Large intestine (tissue), 3 donors: ENCODE results near the gene PJA2. TPM values are rescaled to one million over a fixed set of nuclear protein-coding genes. Genes with fewer than 3 reads are reported as not detected.
"Not testable (repeated sequence)": the region's sequence is repeated elsewhere in the genome, so short reads cannot be mapped to it uniquely, and the experiment has no call there.

Experiments used
- DNase-seq, 2 donors: peaks; one replicate each; pipeline versions ENCODE4 v3.0.0 to v3.0.0-alpha.2; 2013
- H3K27ac ChIP-seq: one replicate; pipeline ENCODE4 v1.5.1; 2013; ENCODE audit warnings: low read length
- H3K27me3 ChIP-seq: 2 replicates; pipeline ENCODE4 v1.6.1; 2013; ENCODE audit warnings: low read length; ENCODE audit not compliant: control insufficient read depth, insufficient read depth
- H3K36me3 ChIP-seq: 2 replicates; pipeline ENCODE4 v1.6.1; 2013; ENCODE audit warnings: low read length; ENCODE audit not compliant: control insufficient read depth, insufficient read depth
- H3K4me1 ChIP-seq: one replicate; pipeline ENCODE4 v1.6.1; 2013; ENCODE audit warnings: low read length; ENCODE audit not compliant: control insufficient read depth, insufficient read depth
- H3K4me3 ChIP-seq: one replicate; pipeline ENCODE4 v1.5.1; 2013; ENCODE audit warnings: low read length
- H3K9me3 ChIP-seq: one replicate; pipeline ENCODE4 v1.6.1; 2013; ENCODE audit warnings: mild to moderate bottlenecking, low read depth, low read length, moderate library complexity; ENCODE audit not compliant: control insufficient read depth
- whole genome bisulfite sequencing: methylation state at CpG from one replicate; pipeline ENCODE4 v1.1.5; 2013; ENCODE audit warnings: low lambda C conversion rate; ENCODE audit not compliant: insufficient coverage; 5-methylcytosine and 5-hydroxymethylcytosine counted together
- polyA plus RNA-seq: library from polyadenylated mRNA; unstranded; fragments of 120-200 nt; gene quantifications from one replicate; pipeline ENCODE4 v1.2.1, GENCODE V29; 2013

PJA2 gene
- polyA plus RNA-seq, 1 donor, result 96.8 TPM

DNA sequence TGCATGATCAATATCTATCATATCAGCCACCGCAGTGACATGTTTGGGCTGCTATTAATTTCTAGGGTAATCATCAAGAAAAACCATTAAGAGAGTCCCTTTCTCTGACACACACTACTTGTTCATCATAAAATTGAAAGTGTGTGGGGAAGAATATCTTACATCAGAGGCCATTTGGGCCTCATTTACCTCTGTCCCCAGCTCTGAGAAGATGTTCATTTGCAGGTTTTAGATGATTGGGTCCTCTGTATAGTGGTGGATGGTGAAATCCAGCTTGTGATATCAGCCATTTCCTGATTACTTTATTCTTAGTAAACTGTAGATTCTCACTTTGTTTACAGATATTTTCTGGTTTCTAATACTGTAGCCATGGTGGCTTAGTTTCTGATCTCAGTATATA lies 29.8 kb upstream of the PJA2 start:
- Histone ChIP-seq H3K36me3 (no peaks in the 10 kb centered on the region), H3K4me3 (no peak overlapping the region), H3K4me1 (no peaks in the 10 kb centered on the region), H3K9me3 (no peaks in the 10 kb centered on the region), H3K27me3 (no peaks in the 10 kb centered on the region), H3K27ac (no peak overlapping the region)
- no CpG with 5 or more reads among the region's 1 CpG for WGBS
- DNase-seq, result no peak

DNA sequence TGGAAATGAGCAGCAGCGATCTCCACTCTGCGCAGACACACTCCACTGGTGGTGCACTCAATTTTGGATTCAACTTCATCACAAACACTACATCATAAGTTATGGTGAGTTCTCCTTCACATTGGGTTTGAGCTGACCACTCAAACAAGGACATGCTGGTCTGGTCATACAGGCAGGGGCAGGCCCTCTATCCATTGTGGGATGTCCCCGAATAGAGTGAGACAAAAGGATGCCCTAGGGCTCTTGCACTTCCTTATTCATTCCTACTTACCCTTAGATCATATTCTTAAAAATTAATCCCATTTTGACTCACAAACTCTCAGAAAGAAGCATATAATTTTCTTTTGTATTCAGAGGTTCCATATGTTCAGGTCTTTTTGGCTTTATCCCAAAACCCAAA lies 16.3 kb upstream of the PJA2 start:
- no CpG with 5 or more reads among the region's 3 CpGs for WGBS
- Histone ChIP-seq H3K36me3 (no peaks in the 10 kb centered on the region), H3K27me3 (no peaks in the 10 kb centered on the region), H3K27ac (no peak overlapping the region), H3K4me1 (no peaks in the 10 kb centered on the region), H3K4me3 (no peak overlapping the region), H3K9me3 (no peaks in the 10 kb centered on the region)
- no peak for DNase-seq

DNA sequence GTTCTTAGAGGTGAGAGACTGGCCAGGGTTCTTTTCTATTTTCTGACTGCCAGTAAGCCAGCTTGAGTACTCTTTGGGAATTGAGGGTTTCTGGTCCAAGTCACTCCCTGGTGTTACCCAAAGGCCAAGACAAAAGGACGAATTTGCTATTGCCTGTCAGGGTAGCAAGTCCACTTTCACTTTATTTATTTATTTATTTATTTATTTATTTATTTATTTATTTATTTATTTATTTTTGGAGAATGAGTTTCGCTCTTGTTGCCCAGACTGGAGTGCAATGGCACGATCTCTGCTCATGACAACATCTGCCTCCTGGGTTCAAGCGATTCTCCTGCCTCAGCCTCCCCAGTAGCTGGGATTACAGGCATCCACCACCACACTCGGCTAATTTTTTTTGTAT lies 15.7 kb upstream of the PJA2 start:
- 97% methylated on average over 3 of the region's 5 CpGs for WGBS
- H3K36me3 ChIP-seq, H3K27me3 ChIP-seq: not testable (repeated sequence)

DNA sequence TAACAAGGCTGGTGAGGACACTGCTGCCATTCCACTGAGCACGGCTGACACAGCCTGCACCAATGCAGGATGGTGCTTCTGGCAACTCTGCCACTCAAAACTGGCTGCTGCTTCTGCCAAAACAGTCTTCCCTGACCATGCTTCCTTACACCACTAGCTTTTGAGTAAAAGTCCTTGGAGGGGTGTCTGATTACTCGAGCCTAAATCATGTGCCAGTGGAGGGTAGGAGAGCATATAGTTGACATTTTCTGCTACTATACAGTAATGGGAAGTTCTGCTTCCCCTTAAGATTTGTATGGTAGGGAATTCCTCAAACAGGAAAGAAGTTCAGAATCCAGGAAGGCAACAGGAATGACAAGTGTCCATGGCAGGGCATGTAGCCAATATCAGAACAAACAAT lies 12.2 kb upstream of the PJA2 start:
- Histone ChIP-seq H3K36me3 (no peaks in the 10 kb centered on the region), H3K9me3 (no peaks in the 10 kb centered on the region), H3K4me3 (no peak overlapping the region), H3K4me1 (no peaks in the 10 kb centered on the region), H3K27ac (no peak overlapping the region), H3K27me3 (no peaks in the 10 kb centered on the region)
- WGBS, result no CpG with 5 or more reads among the region's 2 CpGs
- DNase-seq, result no peak

More for the DNA sequence above, 15.7 kb upstream of the PJA2 start:
- H3K4me1 ChIP-seq, DNase-seq, H3K4me3 ChIP-seq, H3K9me3 ChIP-seq, H3K27ac ChIP-seq: not testable (repeated sequence)

DNA sequence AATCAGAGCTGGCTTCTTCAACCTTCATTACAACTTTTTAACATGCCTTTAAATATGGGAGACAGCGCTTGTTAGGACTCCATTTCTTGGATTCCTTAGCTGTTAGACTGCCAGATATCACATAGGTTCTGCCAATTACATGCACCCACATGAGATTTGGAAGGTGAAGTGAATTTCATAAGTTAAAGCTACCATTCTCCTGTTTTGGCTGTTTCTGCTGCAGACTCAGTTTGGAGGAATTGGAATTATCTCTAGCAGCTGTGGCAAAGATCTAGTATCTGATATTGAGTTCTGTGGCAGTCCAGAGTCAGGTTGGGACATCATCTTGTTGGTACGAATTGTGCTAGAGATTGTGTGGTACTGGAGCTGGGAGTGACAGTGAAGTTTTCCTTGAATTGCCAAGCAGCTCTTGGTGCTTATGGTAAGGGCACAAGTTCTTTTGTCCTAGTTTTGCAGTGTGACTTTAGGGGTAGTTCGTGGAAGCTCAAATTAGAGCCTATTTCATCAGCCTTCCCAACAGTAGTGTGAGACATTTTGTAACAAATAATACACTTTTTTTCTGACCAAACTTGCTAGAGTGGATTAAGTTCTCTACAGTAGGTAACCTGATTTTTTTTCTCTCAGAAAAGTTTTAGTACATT lies 9.1 kb upstream of the PJA2 start:
- no peak for DNase-seq
- Histone ChIP-seq H3K4me1 (no peaks in the 10 kb centered on the region), H3K9me3 (no peaks in the 10 kb centered on the region), H3K36me3 (no peaks in the 10 kb centered on the region), H3K27me3 (no peaks in the 10 kb centered on the region), H3K27ac (no peak overlapping the region), H3K4me3 (no peak overlapping the region)
- 80% methylated on average over 1 of the region's 3 CpGs for WGBS

DNA sequence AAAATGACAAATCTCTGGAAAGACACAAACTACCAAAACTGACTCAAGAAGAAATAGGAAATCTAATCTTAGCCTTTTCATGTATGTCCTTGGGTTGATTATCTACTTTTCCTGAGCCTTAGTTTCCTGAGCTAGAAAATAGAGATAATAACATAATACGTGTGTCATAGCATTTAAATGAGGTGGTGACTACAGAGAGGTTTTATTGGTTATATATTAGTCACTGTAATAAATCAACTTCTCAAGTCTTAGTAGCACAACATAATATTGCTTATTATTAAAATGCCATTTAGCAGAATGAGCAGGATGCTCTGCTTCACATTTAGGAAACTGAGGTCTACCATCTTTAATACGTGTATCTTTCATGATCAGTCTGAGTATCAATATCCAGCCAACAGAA lies 7.1 kb upstream of the PJA2 start:
- no peaks in the 10 kb centered on the region for H3K36me3 ChIP-seq
- no peaks in the 10 kb centered on the region for H3K9me3 ChIP-seq
- no peaks in the 10 kb centered on the region for H3K4me1 ChIP-seq
- H3K27ac ChIP-seq, result no peak overlapping the region
- no peak for DNase-seq
- no peak overlapping the region for H3K4me3 ChIP-seq
- no peaks in the 10 kb centered on the region for H3K27me3 ChIP-seq
- WGBS, result 83% methylated on average over 1 of the region's 2 CpGs

DNA sequence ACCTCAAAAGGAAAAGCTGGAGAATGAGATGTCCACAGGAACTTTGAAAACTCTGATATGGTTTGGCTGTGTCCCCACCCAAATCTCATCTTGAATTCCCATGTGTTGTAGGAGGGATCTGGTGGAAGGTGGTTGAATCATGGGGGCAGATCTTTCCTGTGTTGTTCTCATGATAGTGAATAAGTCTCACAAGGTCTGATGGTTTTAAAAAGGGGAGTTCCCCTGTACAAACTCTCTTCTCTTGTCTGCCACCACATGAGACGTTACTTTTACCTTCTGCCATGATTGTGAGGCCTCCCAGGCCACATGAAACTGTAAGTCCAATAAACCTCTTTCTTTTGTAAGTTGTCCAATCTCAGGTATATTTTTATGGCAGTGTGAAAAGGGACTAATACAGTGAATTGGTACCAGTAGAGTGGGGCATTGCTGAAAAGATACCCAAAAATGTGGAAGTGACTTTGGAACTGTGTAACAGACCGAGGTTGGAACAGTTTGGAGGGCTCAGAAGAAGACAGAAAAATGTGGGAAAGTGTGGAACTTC lies 4.2 kb upstream of the PJA2 start:
- WGBS, result 100% methylated on average over 1 of the region's 2 CpGs
- DNase-seq, H3K36me3 ChIP-seq: not testable (repeated sequence)

DNA sequence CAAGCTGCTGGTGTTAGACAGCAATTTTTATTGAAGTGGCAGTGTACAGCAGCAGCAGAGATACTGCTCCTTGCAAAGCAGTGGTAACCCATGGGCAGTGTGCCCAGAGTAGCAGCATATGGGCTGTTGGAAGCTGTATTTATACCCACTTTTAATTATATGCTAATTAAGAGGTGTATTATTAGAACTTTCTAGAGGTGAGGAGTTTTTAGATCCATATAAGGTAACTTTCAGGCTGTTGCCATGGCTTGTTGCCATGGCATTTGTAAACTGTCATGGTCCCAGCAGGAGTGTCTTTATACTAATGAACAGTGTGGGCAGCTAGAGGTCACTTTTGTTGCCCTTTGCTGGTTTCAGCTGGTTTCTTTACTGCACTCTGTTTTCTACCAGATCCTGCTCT lies 3.7 kb upstream of the PJA2 start:
- H3K36me3 ChIP-seq, result no peaks in the 10 kb centered on the region
- no peaks in the 10 kb centered on the region for H3K4me1 ChIP-seq
- no peak overlapping the region for H3K27ac ChIP-seq
- no peaks in the 10 kb centered on the region for H3K27me3 ChIP-seq
- H3K4me3 ChIP-seq, result no peak overlapping the region
- DNase-seq, result peak in 1 of 2 donors; percentile 29
- no peaks in the 10 kb centered on the region for H3K9me3 ChIP-seq

More for the DNA sequence above, 4.2 kb upstream of the PJA2 start:
- H3K9me3 ChIP-seq, H3K4me1 ChIP-seq, H3K27ac ChIP-seq, H3K27me3 ChIP-seq, H3K4me3 ChIP-seq: not testable (repeated sequence)

DNA sequence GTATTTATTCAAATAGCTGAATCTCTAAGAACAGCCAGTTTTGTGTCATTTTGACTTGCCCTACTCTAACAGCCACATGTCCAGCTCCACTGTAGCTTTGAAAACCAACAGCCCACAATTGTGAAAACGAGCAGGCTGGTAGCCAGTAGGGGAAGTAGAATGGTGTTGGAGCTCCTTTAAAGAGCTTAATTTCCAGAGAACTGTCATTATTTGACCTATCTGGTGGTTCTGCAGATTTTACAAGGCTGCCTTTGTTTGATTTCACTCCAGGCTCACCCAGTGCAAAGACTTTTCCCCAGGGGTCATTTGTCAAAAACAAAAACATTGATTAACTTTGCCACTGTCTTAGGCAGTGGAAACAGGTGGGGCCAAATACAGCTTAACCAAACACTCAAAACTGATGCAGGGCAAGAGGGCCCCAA lies 3.2 kb upstream of the PJA2 start:
- Histone ChIP-seq H3K9me3 (no peaks in the 10 kb centered on the region), H3K4me3 (no peak overlapping the region), H3K4me1 (no peaks in the 10 kb centered on the region), H3K36me3 (no peaks in the 10 kb centered on the region), H3K27ac (no peak overlapping the region), H3K27me3 (no peaks in the 10 kb centered on the region)
- WGBS, result no CpG with 5 or more reads among the region's 1 CpG
- peak in 1 of 2 donors; percentile 36 for DNase-seq

DNA sequence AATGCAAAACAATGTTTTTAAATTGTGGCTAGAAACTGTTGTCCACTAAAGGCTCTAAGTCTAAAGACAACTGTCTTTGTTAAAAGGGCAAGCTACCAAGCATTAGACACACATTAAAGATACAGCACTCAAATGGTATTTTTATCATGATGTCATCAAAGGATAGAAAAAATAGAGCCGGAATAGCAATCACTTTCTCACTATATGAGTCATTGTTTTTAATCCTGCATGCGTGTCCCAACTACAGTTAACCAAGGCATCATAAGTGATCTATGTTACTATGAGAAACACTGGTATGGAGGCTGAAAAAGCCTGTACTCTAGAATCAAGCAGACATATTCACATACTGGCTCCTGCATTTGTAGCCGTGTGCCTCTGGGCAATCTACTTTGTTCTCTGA lies 1.9 kb upstream of the PJA2 start:
- no peak overlapping the region for H3K4me3 ChIP-seq
- no peaks in the 10 kb centered on the region for H3K27me3 ChIP-seq
- DNase-seq, result peak in 1 of 2 donors; percentile 24
- H3K4me1 ChIP-seq, result peaks cover 6% of the 10 kb centered on the region
- no peaks in the 10 kb centered on the region for H3K36me3 ChIP-seq
- no CpG with 5 or more reads among the region's 3 CpGs for whole genome bisulfite sequencing
- H3K9me3 ChIP-seq, result no peaks in the 10 kb centered on the region
- peak overlapping the region; percentile 100 for H3K27ac ChIP-seq

DNA sequence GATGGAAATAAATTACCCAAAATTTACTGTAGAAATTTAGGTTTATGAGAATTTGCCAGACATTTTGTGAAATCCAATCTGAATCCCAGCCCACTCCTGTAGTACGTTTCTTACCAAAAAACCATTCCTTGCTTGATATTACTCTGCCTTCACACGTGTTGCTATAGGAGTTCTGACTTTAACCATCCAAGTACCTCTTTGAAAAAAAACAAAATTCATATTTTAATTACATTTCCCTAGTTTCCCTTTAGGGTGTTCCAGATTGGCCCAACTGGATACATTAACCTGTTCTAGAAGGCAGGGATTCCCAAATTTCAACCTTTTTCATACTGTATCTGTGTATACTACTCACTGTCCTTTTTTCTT lies 1.4 kb upstream of the PJA2 start:
- H3K4me3 ChIP-seq, result peak overlapping the region; percentile 70
- DNase-seq, result no peak
- WGBS, result 36% methylated on average over 2 of the region's 2 CpGs
- no peaks in the 10 kb centered on the region for H3K9me3 ChIP-seq
- H3K27me3 ChIP-seq, result no peaks in the 10 kb centered on the region
- H3K27ac ChIP-seq, result peak overlapping the region; percentile 100
- H3K36me3 ChIP-seq, result no peaks in the 10 kb centered on the region
- H3K4me1 ChIP-seq, result peaks cover 6% of the 10 kb centered on the region
